SJSA1 (cell line): ENCODE data around the gene ANKZF1. TPM values are rescaled to one million over a fixed set of nuclear protein-coding genes. Genes with fewer than 3 reads are reported as not detected.
A peak's percentile ranks its signal among the peaks of the same experiment; 100 is the strongest.
"Not testable (repeated sequence)": the region's sequence is repeated elsewhere in the genome, so short reads cannot be mapped to it uniquely, and the experiment has no call there.

Experiments used
- DNase-seq, 2 experiments: peaks; one replicate each; pipeline ENCODE4 v3.0.0-alpha.2; 2015 to 2020; ENCODE audit warnings: low spot score in 2 of 2, low read depth in 1 of 2
- H3K27ac ChIP-seq: fragments of 250-450 bp; sonication (Bioruptor Pico); 2 replicates; pipeline ENCODE4 v1.5.1; 2020; ENCODE audit warnings: mild to moderate bottlenecking, moderate library complexity
- H3K27me3 ChIP-seq: fragments of 250-450 bp; sonication (Bioruptor Pico); replicated peaks from 2 replicates; pipeline ENCODE4 v1.5.1; 2020; ENCODE audit warnings: mild to moderate bottlenecking, moderate library complexity
- H3K36me3 ChIP-seq: fragments of 250-450 bp; sonication (Bioruptor Pico); 2 replicates; pipeline ENCODE4 v1.5.1; 2020; ENCODE audit warnings: mild to moderate bottlenecking
- H3K4me1 ChIP-seq: fragments of 250-450 bp; sonication (Bioruptor Pico); replicated peaks from 2 replicates; pipeline ENCODE4 v1.6.1; 2021; ENCODE audit warnings: mild to moderate bottlenecking
- H3K4me3 ChIP-seq: fragments of 250-450 bp; sonication (Bioruptor Pico); 2 replicates; pipeline ENCODE4 v1.5.1; 2020; ENCODE audit warnings: mild to moderate bottlenecking
- H3K9me3 ChIP-seq: fragments of 250-450 bp; sonication (Bioruptor Pico); replicated peaks from 2 replicates; pipeline ENCODE4 v1.5.1; 2020; ENCODE audit warnings: mild to moderate bottlenecking
- total RNA-seq: library from RNA; depleted of rRNA; stranded (reverse); fragments of >200 nt; shearing (Covaris generic); gene quantifications from 2 replicates; pipeline ENCODE4 v1.2.3, GENCODE V29; 2014

Gene ANKZF1
- total RNA-seq, 1 experiment from 2014 or later = 15.2 TPM

DNA sequence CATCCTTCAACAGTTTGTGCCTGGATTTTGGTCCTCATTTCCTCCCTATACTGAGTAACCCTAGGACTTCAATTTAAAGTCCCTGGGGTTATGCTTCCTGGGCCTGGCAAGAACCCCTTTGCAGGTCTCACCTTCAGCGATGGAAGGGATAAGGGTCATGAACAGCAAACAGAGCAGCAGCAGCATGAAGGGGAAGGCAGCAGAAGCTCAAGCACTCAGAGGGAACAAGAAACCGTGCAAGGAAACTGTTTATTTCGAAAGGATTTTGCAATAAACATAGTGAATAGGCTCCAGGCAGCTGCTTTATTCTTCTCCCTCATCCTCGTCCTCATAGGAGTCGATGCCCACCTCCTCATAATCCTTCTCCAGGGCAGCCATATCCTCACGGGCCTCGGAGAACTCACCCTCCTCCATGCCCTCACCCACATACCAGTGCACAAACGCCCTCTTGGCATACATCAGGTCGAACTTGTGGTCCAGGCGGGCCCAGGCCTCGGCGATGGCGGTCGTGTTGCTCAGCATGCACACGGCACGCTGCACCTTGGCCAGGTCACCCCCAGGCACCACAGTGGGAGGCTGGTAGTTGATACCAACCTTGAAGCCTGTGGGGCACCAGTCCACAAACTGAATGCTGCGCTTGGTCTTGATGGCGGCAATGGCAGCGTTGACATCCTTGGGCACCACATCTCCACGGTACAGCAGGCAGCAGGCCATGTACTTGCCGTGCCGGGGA is 20.6 kb downstream of the ANKZF1 start:
- Histone ChIP-seq H3K4me3 (no peak overlapping the region), H3K4me1 (peaks cover 39% of the 10 kb centered on the region), H3K36me3 (peaks cover 24% of the 10 kb centered on the region), H3K27me3 (peaks cover 33% of the 10 kb centered on the region), H3K9me3 (peaks cover 4% of the 10 kb centered on the region), H3K27ac (no peak overlapping the region)
- DNase-seq = no peak

DNA sequence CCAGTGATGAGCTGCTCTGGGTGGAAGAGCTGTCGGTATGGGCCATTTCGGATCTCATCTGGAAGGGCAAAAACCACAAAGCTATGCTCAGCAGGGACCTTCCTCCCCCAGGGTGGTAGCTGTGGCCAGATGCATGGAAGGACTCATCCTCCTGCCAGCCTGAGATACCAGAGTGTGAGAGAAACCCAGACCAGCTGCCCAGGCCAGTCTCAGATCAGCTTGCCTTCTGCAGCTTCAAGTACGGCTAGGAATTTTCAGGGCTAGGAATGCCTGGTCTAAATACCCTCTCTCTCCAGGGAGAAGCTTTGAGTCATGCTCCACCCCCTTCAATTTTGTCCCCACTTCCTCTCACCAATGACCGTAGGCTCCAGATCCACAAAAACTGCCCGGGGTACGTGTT is 22.1 kb downstream of the ANKZF1 start:
- peaks cover 46% of the 10 kb centered on the region for H3K27me3 ChIP-seq
- peaks cover 18% of the 10 kb centered on the region for H3K36me3 ChIP-seq
- DNase-seq = no peak
- peaks cover 4% of the 10 kb centered on the region for H3K9me3 ChIP-seq
- no peak overlapping the region for H3K27ac ChIP-seq
- H3K4me3 ChIP-seq = no peak overlapping the region
- peaks cover 32% of the 10 kb centered on the region for H3K4me1 ChIP-seq

DNA sequence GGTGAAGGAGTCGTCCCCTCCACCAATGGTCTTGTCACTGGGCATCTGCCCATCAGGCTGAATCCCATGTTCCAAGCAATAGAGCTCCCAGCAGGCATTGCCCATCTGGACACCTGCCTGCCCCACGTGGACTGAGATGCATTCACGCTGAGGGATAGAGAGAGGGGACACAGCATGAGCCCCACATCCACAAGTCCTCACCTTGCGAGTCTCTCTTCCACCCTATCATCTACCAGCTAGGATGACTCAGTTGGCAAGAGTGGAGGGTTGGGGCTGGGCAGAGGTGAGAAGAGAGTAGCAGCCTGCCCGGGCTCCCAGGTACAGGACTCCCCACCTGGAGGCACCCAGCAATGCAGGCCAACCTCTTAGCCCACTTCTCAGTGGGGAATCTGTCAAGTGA is 22.5 kb downstream of the ANKZF1 start:
- Histone ChIP-seq H3K9me3 (peaks cover 4% of the 10 kb centered on the region), H3K4me3 (no peak overlapping the region), H3K36me3 (peaks cover 14% of the 10 kb centered on the region), H3K27me3 (peaks cover 47% of the 10 kb centered on the region), H3K4me1 (peaks cover 31% of the 10 kb centered on the region), H3K27ac (no peak overlapping the region)
- DNase-seq = no peak

DNA sequence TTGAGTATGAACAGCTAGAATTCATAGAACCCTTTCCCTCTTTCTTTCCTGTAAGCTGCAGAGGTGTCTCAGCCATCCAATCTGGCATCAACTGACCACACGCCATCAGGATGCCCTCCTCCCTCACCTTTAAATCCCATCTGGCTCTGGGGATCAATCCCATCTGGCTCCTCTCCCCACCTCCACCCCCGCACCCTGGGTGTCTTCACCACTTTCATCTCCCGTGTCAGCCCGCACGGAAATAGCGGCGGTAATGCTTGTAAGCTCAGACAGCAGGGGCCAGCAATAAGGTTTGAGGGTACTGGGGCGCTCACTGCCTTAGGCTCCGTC is 22.9 kb downstream of the ANKZF1 start:
- no peak for DNase-seq

DNA sequence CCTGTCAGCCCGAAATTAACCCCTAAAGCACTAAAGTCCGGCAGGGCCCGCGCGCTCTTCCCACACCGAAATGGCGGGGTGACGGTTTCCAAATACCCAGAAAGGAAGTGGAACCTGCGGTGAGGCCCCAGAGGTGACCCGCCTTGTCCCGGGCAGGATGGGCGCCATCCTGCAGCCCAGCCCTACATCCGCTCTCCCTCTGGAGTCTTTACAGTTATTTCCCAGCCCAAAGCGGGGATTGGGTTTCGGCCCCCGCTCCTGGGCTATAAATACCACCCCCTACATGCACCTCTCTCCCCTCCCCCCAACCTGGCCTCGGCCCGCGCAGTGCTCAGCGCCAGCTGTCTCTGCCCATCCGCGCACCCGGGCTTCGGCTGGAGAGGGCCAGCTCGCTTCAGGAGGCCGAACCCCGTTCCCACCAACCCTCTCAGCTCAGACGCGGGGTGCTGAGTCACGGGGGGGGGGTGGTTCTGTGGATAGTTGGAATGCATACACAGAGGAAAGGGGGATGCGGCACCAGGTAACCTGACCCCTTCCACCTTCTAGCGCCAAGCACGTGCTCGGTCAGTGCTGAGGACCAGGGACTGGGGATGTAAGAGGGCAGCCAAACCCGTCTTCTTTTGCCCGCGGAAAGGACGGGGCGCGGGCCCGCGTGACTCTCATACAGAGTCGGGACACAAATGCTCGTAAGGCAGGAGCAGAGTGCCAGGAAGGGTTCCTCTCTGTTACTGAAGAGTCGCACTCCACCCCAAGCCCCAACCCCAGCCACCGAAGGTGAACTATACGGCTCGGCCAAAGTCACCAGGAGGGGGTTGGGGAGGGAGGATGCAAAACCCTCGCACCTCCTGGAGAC is 23.5 kb downstream of the ANKZF1 start, which contains the start of gene TUBA4B:
TUBA4B (plus strand) TSS at position 344 of the 853 bp plus-strand sequence; CDS start at position 509, 165 bp downstream.
- Histone ChIP-seq H3K27ac (no peak within 1 kb of the TSS), H3K36me3 (peaks cover 3% of the 10 kb centered on the region), H3K4me3 (peak within 1 kb of the TSS; percentile 19), H3K9me3 (peaks cover 4% of the 10 kb centered on the region), H3K4me1 (peaks cover 31% of the 10 kb centered on the region), H3K27me3 (peaks cover 47% of the 10 kb centered on the region)
- DNase-seq = no peak

More for the DNA sequence above, 22.9 kb downstream of the ANKZF1 start:
- Histone ChIP-seq H3K27me3 (peaks cover 47% of the 10 kb centered on the region), H3K9me3 (peaks cover 4% of the 10 kb centered on the region), H3K36me3 (peaks cover 9% of the 10 kb centered on the region), H3K27ac (no peak overlapping the region), H3K4me1 (peaks cover 31% of the 10 kb centered on the region), H3K4me3 (no peak overlapping the region)

DNA sequence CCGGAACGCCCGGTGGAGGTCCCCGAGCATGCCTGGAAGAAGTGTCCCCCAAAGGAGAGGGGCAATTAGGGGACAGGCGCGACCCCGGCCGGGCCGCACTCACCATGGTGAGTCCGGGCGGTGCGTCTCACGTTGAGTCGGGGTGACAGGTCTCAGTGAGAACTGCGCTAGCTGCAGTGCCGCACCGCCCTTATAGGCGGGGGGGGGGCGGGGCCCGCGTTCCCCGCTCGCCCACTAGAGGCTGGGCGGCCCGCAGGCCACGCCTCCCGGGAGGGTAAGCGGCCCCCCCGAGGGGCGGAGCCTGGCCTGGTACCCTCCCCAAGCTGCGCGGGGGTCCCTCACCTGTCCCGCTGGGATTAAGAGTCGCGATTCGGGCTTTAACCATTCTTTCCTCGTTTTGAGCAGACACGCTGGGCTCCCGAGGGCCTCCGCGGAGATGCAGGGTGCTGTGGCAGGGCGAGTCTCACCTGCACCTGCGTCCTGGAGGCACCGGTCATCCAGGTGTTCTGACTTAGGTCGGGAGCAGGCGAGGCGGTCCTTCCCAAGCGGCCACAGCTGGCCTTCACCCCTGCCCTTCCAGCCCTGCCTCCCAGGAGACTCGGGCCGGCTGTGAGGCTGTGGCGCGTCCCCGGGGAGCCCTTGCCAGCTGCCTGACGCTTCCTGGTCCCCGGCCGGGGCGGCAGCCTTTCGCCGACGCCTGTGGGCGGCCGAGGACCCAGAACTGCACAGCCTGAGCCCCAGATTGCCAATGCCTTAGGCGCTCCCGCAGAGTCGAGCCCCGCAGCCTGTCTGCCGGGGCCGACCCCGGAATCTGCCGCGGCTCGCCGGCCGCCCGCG is 24.4 kb downstream of the ANKZF1 start, which contains the start of gene TUBA4A:
TUBA4A (minus strand) TSS at position 166 of the 837 bp plus-strand sequence; CDS start at position 106, 60 bp downstream.
- no peak within 1 kb of the TSS for H3K27ac ChIP-seq
- H3K4me3 ChIP-seq = peak within 1 kb of the TSS; percentile 19
- H3K4me1 ChIP-seq = peaks cover 28% of the 10 kb centered on the region
- H3K36me3 ChIP-seq = no peaks in the 10 kb centered on the region
- peaks cover 47% of the 10 kb centered on the region for H3K27me3 ChIP-seq
- peaks cover 4% of the 10 kb centered on the region for H3K9me3 ChIP-seq
- DNase-seq = peak in 1 of 2 experiments; percentile 55

DNA sequence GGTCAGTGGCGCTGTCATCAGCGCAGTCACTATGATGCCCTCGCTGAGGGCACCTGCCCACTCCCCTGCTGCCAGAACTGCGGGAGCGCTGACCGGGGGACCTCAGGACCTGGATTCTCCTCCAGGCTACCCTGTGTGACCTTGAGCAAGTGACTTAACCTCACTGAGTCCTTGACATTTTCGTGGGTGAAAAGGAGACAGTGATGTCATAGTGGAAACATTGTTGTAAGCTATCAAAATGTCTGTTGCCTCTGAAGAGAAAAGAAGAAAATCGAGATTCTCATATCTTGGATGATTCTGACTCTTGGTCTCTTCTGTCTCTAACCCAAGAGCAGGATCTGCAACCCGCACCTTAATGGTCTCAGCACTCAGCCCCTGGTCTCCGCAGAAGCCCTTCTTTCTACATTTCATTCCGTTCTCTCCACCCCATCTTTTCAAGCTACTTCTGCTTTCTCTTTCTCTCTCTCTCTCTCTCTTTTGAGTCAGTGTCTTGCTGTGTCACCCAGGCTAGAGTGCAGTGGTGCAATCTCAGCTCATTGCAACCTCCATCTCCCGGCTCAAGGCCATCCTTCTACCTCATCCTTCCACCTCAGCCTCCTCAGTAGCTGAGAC is 25.1 kb downstream of the ANKZF1 start:
- no peak overlapping the region for H3K27ac ChIP-seq
- peaks cover 49% of the 10 kb centered on the region for H3K27me3 ChIP-seq
- H3K4me3 ChIP-seq = peak overlapping the region; percentile 19
- DNase-seq = no peak
- no peaks in the 10 kb centered on the region for H3K36me3 ChIP-seq
- H3K4me1 ChIP-seq = peaks cover 21% of the 10 kb centered on the region
- peaks cover 4% of the 10 kb centered on the region for H3K9me3 ChIP-seq

DNA sequence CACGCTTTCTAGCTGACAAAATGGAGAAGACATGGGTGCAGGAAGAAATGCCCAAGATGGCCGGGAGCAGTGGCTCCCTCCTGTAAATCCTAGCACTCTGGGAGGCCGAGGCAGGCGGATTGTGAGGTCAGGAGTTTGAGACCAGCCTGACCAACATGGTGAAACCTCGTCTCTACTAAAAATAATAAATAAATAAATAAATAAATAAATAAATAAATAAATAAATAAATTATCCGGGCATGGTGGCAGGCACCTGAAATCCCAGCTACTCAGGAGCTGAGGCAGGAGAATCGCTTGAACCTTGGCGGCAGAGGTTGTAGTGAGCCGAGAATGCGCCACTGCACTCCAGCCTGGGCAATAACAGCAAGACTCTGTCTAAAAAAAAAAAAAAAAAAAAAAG is 29.3 kb downstream of the ANKZF1 start:
- not testable (repeated sequence) for H3K4me1 ChIP-seq, DNase-seq, H3K36me3 ChIP-seq

DNA sequence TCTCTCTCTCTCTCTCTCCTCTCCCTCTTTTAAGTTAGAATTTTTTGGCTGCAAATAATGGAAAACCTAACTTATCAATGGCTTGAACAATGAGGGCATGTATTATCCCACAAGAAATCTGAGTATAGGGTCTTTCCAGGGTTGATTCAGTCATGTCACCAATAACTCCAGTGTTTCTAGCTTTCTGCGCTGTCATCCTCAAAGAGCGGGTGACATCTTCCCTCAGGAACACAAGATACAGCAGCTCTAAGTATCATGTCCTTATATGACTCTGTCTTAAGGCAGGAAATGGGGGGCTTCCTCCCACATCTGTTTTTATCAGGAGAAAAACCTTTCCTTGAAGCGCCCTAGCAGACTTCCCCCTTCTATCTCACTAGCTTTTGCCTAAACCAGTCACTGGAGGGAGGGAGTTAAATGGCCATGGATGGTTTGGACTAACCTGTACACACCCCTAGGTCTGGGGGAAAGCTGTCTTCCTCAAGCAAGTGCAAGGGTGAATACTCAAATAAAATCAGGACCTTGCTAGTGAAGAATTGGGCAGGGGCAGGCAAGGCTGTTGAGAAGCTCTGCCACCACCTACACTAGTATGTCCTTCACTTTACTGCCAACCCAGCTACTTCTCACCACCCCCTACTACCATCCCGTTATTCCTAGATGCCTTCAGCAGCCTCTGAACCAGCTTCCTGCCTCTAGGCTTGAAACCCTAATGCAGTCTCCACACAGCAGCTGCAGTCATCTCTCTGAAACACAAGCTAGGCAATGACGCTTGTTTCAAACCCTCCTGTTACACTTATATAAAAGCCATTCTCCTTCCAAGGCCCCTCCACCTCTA is 31.6 kb downstream of the ANKZF1 start:
- peaks cover 20% of the 10 kb centered on the region for H3K27me3 ChIP-seq
- H3K4me1 ChIP-seq = no peaks in the 10 kb centered on the region
- no peak overlapping the region for H3K27ac ChIP-seq
- no peak for DNase-seq
- H3K9me3 ChIP-seq = no peaks in the 10 kb centered on the region; the same call in 1 of the 2 replicates
- H3K36me3 ChIP-seq = no peaks in the 10 kb centered on the region
- no peak overlapping the region for H3K4me3 ChIP-seq

More for the DNA sequence above, 29.3 kb downstream of the ANKZF1 start:
- H3K9me3 ChIP-seq, H3K27ac ChIP-seq, H3K4me3 ChIP-seq: not testable (repeated sequence)
- H3K27me3 ChIP-seq = peaks cover 41% of the 10 kb centered on the region

DNA sequence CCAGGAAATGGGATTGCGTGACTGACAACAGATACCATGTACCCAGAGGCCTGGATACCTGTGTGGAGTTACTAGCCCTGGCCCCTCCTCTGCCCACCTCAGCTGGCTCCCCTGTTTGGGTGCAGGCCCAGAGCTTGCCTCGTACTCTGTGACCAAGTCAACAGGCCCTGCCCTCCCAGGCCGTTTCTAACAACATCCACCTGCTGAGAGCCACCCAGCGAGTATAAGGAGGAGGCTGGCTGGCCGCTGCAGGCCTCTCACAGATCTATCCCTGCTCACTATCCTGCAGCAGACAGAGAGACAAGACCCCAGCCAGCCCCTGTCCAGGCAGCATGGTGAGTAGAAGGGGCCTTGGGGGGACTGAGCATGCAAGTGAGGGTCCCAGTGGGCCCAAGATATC is 36.6 kb downstream of the ANKZF1 start:
- H3K4me3 ChIP-seq = no peak overlapping the region
- peaks cover 1% of the 10 kb centered on the region; the same call in 1 of the 2 replicates for H3K27me3 ChIP-seq
- H3K9me3 ChIP-seq = no peaks in the 10 kb centered on the region; the same call in 1 of the 2 replicates
- no peaks in the 10 kb centered on the region for H3K36me3 ChIP-seq
- no peak overlapping the region for H3K27ac ChIP-seq
- H3K4me1 ChIP-seq = no peaks in the 10 kb centered on the region
- no peak for DNase-seq

DNA sequence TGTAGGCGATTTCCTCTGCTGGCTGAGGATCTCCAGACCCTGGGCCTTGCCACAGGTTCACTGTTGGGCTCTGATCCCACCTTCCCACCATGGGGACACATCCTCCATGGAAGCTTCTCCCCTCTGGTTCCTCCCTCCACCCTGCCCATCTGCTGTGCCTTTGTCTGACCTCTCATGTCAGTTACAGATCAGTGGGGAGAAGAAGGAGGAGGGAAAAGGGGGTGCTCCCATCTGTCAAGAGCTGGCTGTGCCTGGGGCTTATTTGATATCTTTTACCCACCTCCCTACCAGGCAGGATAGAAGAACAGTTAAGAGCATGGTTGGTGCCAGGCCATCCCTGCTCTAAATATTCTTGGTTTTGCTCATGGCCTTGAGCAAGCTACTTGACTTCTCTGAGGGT is 37.3 kb downstream of the ANKZF1 start:
- no peak overlapping the region for H3K4me3 ChIP-seq

DNA sequence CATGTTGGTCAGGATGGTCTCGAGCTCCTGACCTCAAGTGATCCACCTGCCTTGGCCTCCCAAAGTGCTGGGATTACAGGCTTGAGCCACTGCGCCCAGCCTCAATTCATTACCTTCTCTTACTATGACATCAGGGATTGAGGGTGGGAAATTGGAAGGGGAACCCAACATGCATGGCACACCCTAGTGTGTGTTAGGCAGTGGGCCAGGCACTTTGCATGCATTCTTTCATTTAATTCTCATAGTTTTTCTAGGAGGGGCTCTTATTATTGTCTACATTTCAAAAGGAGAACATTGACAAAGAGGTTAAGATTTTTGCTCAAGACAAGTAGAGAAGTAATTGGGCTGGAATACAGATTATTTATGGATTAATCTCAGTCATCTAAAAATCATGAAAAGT is 38.7 kb downstream of the ANKZF1 start:
- DNase-seq = no peak
- no peak overlapping the region for H3K4me3 ChIP-seq
- no peak overlapping the region for H3K27ac ChIP-seq
- H3K4me1 ChIP-seq = peaks cover 5% of the 10 kb centered on the region
- no peaks in the 10 kb centered on the region for H3K27me3 ChIP-seq
- H3K36me3 ChIP-seq = no peaks in the 10 kb centered on the region
- H3K9me3 ChIP-seq = no peaks in the 10 kb centered on the region; the same call in 1 of the 2 replicates

More for the DNA sequence above, 37.3 kb downstream of the ANKZF1 start:
- Histone ChIP-seq H3K27me3 (no peaks in the 10 kb centered on the region), H3K36me3 (no peaks in the 10 kb centered on the region), H3K27ac (no peak overlapping the region), H3K4me1 (no peaks in the 10 kb centered on the region), H3K9me3 (no peaks in the 10 kb centered on the region; the same call in 1 of the 2 replicates)
- no peak for DNase-seq
